Skin of body (tissue), 2 donors: ENCODE data around the gene DDAH2. TPM values are rescaled to one million over a fixed set of nuclear protein-coding genes. Genes with fewer than 3 reads are reported as not detected.

Experiments used
- DNase-seq: peaks from one replicate; lab custom pipeline; 2025; lab: John Stamatoyannopoulos, UW
- total RNA-seq: library from RNA; depleted of rRNA; stranded (reverse); fragments of >200 nt; gene quantifications from one replicate; pipeline ENCODE4 v1.2.3, GENCODE V29; 2014

DDAH2 gene
- total RNA-seq, 1 donor from 2014 or later: 62.2 TPM

- DNase-seq: no peak
Observed at GRCh38 chr6:31761343-31761742, 32.2 kb upstream of the DDAH2 start.

DNA sequence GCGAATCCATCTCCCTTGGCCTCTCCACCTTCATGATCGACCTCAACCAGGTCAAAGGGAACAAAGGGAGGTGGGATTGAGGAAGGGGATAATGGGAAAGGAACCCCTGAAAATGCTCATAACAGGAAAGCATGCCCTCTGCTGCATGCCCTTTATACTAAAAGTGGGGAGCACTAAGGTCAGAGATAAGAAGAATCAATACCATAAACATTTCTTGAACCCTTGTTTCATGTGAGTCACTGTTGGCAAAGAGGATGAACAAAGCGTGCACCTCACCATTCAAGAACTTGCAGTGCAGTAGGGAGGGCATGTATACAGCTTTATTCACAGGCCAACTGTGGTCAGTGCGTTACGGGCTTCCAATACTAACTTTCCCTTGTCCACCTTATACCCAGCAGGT, 31.7 kb upstream of the DDAH2 start:
- DNase-seq: no peak

- no peak for DNase-seq
Observed at GRCh38 chr6:31758281-31758680, 29.2 kb upstream of the DDAH2 start.

DNA sequence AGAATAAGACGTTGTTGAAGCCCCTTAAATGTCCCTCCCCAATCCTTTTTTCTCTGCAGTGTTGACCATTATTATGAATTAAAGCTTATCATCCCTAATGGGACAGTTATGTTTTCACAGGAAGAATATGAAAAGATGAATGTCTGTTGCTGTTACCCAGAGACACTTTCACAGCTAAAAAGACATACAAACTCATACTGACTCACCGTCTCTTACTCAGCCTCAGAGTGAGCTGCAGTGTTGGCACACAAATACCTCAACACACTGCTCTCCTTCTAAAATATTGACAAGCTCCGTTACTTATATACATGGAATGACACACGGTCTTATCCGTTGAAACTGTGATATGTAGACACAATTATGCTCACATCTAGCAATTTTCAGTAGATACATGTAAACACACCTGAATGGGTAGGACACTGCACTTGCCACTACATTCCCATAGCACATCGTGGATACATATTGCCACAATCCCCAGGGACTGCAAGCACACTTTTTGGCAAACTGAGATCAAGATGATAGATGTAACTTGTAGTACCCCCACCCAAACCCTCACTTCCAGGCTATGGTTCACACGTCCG, 23.7 kb upstream of the DDAH2 start:
- no peak for DNase-seq

GRCh38 chr6:31750411-31751022, 21.4 kb upstream of the DDAH2 start:
- DNase-seq: no peak

GRCh38 chr6:31749301-31750036, 20.4 kb upstream of the DDAH2 start:
- DNase-seq: no peak

DNA sequence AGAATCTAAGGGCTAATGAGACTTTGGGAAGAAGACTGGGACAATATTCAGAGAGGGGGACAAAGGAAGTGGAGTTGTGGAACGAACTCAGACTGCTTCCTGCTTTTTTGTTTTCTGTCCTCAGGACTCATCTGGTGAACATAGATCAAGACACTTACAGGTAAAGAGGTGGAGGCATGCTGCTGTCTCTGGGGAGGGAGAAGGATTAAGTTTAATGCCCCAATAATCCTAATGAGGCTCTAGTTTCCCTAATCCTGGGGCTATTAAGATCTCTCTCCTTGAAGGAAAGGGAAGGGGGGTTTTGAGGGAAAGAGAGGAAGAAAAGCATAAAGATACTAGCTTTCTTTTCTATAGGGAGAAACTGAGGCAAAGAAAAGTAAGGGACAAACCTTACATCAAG, 15.3 kb upstream of the DDAH2 start:
- no peak for DNase-seq

DNA sequence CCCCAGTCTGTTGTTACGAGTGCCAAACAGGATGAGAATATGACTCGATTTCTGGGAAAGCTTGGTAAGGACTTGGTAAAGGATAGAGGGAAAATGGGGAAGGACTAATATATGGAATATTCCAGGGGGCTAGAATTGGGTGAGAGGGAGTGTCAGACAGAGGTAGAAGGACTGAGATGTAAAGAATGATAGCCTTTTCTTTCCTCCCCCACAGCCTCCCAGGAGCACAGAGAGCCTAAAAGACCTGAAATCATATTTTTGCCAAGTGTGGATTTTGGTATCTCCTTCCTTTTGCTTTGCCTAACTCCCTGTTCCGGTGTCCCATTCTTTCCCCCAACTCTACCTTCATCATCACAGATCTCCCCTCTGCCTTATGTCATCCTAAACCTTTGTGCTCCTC, 13.8 kb upstream of the DDAH2 start:
- DNase-seq: no peak

GRCh38 chr6:31741815-31742214, 12.7 kb upstream of the DDAH2 start:
- no peak for DNase-seq

DNA sequence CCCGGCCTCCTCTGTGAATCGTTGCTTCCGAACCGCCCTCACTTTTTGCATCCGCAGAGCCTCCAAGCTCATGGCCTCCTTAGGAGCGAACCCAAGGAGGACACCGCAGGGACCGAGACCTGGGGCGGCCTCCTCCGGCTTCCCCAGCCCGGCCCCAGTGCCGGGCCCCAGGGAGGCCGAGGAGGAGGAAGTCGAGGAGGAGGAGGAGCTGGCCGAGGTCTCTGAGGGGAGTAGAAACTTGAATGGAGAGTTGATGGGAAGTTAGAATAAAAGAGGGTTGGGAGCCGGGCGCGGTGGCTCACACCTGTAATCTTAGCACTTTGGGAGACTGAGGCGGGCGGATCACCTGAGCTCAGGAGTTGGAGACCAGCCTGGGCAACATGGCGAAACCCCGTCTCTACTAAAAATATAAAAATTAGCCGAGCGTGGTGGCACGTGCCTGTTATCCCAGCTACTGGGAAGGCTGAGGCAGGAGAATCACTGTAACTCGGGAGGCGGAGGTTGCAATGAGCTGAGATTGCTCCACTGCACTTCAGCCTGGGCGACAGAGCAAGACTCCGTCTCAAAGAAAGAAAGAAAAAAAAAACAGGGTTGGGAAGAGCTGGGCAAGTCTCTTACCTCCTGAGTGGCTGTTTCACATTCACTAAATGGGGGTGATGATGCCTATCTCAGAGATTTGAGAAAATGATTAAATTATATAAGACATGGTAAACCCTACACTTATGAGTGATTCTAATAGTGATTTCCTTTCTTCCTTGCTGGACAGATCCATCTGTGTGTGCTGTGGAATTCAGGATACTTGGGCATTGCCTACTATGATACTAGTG, 11.5 kb upstream of the DDAH2 start:
- no peak for DNase-seq

- peak; percentile 99 for DNase-seq
Observed at GRCh38 chr6:31739639-31740396, 10.7 kb upstream of the DDAH2 start, which contains the start of gene MSH5. TSS of gene MSH5 (plus strand) at chr6:31740005. CDS start at chr6:31740467, 462 bp downstream.

DNA sequence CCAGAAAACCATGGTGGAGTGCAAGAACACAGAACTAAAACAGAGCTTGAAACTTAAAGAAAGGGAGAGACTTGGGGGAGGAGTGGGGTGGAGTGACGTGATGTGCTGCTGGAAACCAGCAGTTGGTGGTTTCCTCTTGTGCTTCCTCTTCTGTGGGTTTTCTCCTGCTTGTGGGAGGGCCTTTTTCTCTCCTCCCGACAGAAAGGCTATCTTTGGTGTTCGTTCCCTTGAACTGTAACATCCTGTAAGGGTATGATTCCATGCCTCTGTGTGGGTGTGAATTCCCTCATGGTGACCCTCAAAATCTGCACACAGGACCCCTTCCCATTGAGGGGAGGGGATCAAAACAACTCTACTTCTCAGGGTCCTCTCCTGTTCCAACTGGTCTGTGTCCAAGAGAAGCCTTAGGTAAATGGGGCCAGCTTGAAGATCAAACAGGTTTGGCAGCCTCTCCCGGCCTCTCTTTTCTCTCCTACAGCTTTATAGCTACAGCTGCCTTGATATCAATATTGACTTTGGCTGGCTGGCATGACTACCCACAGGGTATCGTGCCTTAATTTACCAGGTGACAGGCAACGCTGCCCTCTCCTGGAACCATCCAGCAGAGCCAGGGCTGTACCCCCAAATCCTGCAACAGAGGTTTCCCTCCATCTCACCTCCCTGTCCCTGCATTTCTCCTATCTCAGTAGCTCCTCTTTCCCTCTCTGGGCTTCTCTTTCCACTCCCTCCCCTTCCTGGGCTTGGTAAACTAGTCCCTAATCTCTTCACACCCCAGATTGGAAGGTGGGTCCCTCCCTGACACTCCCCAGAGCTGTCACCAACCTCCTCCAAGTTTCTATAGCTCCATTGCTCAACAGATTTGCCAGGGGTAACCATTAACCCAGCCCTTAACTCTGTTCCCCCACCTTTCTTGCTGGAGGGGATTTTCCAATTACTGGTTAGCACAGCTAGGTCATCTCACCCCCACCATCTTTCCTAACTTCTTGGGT, 9.2 kb upstream of the DDAH2 start:
- peak; percentile 80 for DNase-seq

DNA sequence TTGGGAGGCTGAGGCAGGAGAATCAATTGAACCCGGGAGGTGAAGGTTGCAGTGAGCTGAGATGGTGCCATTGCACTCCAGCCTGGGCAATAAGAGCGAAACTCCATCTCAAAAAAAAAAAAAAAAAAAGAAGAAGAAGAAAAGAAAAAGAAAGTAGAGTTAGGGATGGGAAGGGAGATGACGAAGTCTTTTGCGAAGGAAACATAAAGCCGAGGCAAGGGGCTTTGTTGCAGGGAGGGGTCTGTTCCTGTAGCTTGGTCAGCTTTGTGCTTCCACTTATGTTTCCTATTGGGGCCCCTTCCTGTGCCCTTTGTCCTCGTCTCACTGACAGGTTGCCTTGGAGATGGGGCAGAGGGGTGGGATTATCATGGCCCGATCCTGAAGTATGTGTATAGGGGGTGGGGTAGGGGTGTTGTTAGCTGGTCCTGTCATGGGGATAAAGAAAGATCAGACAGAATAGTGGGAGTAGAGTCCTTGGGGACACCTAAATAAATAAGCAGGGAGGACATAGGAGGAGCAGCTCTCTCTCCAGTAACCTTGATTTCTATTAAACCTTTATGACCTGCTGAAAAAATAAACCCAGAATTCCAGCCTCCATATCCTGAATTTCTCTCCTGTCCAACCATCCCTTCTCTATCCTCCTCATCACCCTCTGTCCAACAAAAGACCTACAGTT, 8.4 kb upstream of the DDAH2 start:
- no peak for DNase-seq

GRCh38 chr6:31736768-31737314, 7.7 kb upstream of the DDAH2 start:
- DNase-seq: no peak

DNA sequence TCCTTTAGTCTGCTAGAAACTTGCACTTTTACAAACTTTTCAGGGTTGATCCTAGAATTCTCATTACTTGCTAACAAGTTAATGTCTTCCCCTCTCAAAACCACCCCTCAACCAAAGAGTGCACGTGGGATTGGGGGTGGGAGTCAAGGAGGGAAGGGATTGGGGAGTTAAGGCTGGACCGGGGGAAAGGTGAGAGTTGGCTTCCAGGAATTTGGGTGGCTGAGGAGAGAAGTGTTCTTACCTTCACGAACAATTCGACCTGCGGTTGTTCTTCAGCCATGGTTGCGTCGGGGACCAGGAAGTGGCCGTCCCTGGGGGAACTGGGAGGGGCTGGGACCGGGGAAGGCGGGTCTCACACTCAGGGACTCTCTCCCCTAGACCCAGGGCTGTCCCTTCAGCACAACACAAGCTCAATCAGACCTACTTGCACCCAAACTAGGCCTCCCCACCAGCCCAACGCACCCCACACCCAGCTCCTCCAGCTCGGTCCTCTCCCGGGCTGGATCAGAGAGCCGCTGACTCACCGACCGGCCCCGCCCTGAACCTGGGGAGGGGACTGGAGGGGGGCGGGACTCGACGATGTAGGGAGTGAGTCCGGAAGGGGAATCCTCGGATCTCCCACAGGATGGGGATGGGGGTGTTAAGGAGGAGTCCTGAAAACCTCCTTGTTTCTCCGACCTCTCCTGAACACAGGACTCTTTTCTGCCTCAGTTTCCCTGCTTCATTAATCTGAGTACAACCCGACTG, 7.1 kb upstream of the DDAH2 start, which contains the start of gene CLIC1:
TSS of gene CLIC1 (minus strand) at position 510 of the 747 bp plus-strand sequence. CDS start at position 280, 230 bp downstream.
- DNase-seq: peak; percentile 84

DNA sequence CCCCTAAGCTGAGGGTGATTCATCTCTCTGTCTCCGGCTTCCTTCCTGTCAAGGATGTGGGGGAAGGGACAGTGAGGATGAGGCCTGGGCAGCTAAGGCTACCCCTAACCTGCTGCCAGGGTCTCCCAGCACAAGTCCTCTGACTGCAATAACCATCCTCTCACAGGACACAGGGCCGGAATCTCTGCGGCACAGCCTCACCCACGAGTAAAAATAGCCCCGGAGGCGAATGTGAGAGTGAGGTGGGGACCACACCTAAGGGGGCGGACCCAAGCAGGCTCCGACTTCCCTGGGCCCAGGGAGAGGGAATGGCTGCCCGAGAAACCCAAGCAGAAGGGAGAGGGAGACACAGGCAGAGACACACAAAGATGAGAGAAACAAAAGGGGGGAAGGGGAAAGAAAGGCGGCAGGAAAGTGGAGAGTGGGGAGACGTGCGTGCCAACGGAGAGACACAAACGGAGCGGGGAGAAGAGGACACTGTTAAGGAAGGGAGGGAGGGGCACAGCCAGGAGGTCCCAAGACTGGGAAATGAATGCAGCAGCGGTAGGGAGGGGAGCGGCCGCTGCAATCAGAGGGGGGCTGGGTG, 5.8 kb upstream of the DDAH2 start:
- no peak for DNase-seq

GRCh38 chr6:31734247-31734820, 5.2 kb upstream of the DDAH2 start:
- no peak for DNase-seq
